NCI-H748 (cell line): ENCODE measurements around the gene FLRT1.

ENCODE experiments used
- DNase-seq: peaks from one replicate; lab custom pipeline; 2025; ENCODE audit not compliant: unreplicated experiment; lab: John Stamatoyannopoulos, UW

The FLRT1 gene

GRCh38 chr11:64084146-64084950 lies 48.6 kb downstream of the FLRT1 start:
- no peak for DNase-seq

GRCh38 chr11:64084951-64085710 lies 49.4 kb downstream of the FLRT1 start:
- no peak for DNase-seq
